Measurements from ENCODE around the gene SPNS3.
A peak's percentile ranks its signal among the peaks of the same experiment; 100 is the strongest.

The SPNS3 gene

DNA sequence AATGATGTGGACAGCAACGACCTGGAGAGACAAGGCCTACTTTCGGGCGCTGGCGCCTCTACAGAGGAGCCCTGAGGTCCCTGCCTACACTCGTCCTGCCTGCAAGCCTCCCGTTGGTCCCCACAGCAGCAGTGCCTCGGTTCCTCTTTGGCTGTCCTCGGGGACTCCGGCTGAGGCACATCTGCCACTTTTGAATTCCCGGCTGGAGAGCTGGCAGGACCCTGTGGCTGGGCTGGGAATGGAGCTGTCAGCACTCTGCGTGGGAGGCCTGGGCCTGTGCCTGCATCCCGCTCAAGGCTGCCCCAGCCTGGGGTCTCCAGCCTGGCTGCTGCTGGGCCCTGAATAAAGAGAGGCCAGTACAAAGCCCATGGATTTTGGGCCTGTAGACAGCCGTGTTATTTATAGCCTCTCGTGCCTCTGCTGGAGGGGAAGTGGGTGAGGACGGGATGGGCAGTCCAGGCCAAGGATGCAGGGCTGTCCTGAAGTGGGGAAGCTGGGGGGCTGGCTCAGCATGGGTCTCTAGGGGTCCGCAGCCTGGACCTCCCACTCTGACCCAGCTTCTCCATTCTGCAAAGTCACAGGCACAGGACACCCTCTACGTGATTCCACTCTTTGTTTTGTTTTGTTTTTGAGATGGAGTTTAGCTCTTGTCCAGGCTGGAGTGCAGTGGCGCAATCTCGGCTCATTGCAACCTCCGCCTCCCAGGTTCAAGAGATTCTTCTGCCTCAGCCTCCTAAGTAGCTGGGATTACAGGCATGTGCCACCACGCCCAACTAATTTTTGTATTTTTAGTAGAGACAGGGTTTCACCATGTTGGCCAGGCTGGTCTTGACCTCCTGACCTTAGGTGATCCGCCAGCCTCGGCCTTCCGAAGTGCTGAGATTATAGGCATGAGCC lies 54.3 kb downstream of the SPNS3 start:
- DNase-seq (ENCODE audit: insufficient read length, low spot score) (no peak), FAIRE-seq (no peak)
- TF ChIP-seq, protein P1, sequence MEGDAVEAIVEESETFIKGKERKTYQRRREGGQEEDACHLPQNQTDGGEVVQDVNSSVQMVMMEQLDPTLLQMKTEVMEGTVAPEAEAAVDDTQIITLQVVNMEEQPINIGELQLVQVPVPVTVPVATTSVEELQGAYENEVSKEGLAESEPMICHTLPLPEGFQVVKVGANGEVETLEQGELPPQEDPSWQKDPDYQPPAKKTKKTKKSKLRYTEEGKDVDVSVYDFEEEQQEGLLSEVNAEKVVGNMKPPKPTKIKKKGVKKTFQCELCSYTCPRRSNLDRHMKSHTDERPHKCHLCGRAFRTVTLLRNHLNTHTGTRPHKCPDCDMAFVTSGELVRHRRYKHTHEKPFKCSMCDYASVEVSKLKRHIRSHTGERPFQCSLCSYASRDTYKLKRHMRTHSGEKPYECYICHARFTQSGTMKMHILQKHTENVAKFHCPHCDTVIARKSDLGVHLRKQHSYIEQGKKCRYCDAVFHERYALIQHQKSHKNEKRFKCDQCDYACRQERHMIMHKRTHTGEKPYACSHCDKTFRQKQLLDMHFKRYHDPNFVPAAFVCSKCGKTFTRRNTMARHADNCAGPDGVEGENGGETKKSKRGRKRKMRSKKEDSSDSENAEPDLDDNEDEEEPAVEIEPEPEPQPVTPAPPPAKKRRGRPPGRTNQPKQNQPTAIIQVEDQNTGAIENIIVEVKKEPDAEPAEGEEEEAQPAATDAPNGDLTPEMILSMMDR (IDR thresholded peaks at IDR 0.05; ENCODE audit: insufficient read depth, missing control alignments): no peak

DNA sequence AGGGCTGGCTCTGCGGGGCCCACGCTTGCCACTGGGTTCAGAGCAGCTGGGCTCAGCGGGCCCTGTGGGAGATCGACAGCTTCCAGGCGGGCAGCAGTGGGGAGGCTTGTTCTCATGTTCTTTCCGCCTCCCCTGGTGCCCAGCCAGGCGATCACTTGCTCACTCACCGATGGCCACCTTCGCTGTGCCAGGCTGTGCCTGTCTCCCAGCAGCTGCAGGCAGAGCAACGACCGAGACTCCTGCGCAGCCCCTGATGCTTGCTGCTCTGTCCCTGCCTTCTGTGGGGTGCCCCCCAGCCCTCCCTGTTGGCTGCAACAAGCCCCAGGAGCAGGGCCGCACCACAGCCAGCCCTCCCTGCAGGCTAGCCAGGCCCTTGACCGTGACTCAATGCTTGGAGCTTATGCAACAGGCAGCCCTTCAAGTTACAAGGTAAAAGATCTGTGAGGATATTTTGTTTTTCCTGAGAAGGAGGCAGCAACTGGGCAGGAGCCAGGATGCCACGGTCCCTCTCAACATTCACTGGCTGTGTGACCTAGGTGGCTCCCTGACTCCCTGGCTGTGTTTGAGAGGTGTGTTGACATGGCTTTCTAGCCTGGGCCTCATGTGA lies 55.4 kb downstream of the SPNS3 start:
- no peak for FAIRE-seq
- DNase-seq (ENCODE audit: insufficient read length, low spot score): no peak
- TF ChIP-seq, protein P1 (IDR thresholded peaks at IDR 0.05; ENCODE audit: insufficient read depth, missing control alignments): no peak

DNA sequence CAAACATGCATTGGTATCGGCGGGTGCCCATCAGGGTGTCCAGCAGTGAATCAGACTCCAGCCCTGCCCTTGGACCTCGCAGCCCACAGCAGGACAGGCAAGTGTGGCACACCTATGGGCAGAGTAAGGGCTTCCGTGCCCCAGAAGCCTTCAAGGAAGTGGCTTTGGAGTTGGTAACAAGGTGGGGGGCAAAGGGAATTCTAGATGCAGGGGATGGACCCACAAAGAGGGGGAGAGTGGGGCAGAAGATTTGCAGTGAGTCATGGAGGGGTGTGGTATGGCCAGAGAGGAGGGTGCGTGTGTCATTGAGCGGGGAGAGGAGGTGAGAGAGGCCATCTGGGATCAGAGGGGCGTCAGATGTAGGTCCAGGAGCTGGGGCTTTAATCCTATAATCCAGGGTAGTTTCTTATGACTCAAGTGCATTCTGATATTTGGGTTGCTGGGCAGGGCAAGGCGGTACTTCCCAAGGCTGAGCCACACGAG lies 56.4 kb downstream of the SPNS3 start:
- TF ChIP-seq, protein P1 (IDR thresholded peaks at IDR 0.05; ENCODE audit: insufficient read depth, missing control alignments): no peak
- no peak for DNase-seq (ENCODE audit: insufficient read length, low spot score)
- no peak for FAIRE-seq

GRCh38 chr17:4490637-4491061 lies 56.9 kb downstream of the SPNS3 start:
- TF ChIP-seq, protein P1 (IDR thresholded peaks at IDR 0.05; ENCODE audit: insufficient read depth, missing control alignments): no peak
- peak; percentile 68 for DNase-seq (ENCODE audit: insufficient read length, low spot score)
- FAIRE-seq: no peak

DNA sequence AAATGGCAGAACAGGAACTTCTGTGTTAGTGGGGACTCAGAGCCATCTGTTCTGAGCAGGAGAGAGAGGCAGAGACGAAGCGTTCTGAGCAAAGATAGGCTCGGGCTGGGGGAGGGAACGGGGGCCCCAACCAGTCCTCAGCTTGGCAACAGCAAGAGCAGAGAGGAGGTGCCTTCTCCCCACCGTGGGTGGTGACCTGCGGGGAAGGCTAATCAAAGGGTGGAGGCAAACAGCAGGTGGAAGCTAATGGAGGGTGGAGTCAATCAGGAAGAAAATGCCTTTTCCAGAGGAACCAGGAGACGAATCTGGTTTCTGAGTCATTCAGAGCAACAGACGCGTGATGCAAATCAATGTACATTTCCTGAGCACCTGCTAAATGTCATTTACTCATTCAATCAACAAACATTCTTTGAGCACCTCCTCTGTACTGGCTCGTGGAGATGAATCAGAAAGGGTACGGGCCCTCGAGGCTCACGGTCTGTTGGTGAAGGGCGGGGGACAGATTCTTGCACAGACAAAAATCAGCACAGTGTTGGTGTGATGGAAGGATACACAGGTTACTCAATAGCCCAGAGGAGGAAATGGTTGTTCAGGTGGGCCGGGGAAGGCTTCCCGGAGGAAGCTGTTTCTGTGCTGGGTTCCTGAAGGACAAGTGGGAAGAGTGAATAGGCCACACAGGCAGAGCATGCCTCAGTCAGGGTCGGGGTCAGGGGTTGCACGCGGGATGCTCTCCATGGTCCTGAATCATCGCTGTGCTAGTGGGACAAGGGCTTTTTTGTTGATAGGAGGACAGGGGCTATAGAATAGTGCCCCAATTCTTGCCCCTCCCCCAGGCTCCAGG lies 59.2 kb downstream of the SPNS3 start:
- TF ChIP-seq, protein P1 (IDR thresholded peaks at IDR 0.05; ENCODE audit: insufficient read depth, missing control alignments): no peak

GRCh38 chr17:4497101-4497824 lies 63.5 kb downstream of the SPNS3 start:
- FAIRE-seq (no peak), DNase-seq (ENCODE audit: insufficient read length, low spot score) (no peak)
- TF ChIP-seq, protein P1 (IDR thresholded peaks at IDR 0.05; ENCODE audit: insufficient read depth, missing control alignments): no peak

More for the DNA sequence above, 59.2 kb downstream of the SPNS3 start:
- FAIRE-seq (no peak), DNase-seq (ENCODE audit: insufficient read length, low spot score) (no peak)

Data from D721Med (cell line).